HG03558 (cell line): ENCODE results near the gene TXK.
"Not testable (repeated sequence)": the region's sequence is repeated elsewhere in the genome, so short reads cannot be mapped to it uniquely, and the experiment has no call there.

Experiments
- ATAC-seq: cut with Tn5 transposase; IDR thresholded peaks from one replicate; pipeline ENCODE4 v1.9.1; 2021; ENCODE audit warnings: moderate number of reproducible peaks; ENCODE audit not compliant: unreplicated experiment; ENCODE audit errors: extremely low read depth

TXK gene

DNA sequence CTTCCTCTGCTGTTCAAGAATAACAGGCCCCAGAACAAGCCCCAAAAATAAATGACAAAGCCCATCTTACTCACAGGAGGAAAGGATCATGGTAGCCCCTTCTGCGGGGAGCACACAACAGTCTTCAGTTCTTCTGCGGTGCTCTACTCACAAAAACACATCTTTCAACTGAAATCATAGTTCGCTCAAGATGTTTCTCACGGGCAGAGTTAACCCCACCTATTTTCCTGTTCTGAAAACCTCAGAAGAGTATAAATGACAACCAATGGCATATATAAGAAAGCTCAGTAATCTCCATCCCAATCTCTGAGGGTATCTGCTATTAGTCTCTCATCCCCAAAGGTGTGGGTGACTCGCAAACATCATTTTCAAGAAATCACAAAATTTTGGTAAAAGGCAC is at the start of gene TXK:
Gene TXK, minus strand, starts transcription at position 170 of the 400 bp plus-strand sequence. Its CDS starts 80 bp downstream, at position 90.
- no peak for ATAC-seq

DNA sequence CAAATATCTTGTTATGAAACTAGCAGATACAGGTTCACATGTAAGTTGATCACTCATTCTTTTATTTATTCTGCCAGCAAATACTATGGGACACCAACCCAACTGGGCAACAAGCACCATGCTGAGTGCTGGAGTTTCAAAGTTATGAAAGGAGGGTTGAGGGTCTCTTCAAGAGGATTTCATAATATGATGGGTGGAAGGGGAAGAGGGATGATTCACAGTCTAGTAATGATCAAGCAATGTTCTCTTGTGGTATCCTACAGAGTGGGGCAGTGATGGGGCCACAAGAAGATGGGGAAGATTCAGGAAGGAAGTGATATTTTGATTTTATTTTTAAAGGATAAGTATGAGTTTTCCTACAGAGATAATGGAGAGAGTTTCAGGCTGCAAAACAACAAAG is 46.2 kb upstream of the TXK start:
- no peak for ATAC-seq

DNA sequence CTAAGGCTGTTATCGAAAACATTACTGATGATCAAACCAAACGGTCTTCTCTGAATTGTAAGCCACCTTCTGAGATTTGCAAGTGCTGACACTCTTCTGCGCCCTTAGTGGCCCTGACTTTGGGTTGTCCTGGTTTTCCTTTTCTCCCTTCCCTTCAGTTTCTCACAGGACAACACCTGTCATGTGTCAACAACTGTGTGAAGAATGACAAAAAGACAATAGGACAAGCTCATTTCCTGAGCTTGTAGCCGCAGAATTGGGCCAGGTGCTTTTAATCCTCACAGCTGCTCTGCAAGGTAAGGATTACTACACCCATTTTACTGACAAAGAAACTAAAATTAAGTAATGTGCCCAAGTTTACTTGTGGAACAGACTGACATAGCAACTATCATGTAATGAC is 44.9 kb upstream of the TXK start:
- no peak for ATAC-seq

DNA sequence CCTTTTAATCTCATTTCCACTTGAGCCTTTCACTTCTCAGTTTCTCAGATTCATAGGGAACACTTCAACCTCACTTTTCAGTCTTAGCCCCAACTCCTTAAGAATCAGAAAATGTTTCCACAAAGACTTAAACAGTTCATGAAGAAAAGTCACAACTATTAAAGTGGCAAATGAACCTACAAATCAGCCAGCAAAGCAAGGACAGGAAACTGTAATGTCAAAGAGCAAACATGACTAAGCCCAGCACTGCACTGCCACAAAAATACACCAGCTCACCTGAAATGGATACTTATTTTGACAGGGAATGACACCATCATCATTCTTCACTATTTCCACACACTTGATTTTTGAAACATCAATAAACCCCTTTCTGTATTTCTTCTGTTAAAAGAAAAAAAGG is 41.8 kb upstream of the TXK start:
- ATAC-seq = no peak

DNA sequence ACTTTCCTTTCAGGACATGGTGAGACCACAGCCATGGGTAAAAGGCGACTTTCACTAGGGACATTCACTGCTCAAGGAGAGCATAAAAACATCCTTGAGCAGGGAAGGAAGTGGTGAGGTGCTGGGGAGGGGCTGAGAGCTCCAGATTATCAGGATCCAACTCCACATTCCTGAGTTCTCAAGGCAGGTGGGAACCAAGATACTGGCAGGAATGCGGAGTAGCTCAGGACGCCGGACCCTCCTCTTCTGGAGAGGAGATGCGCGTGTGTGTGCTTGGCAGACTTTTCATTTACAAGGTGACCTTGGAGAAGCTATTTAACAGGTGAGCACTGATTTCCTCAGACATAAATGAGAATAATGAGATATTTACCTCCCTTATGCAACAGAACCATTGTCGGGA is 41.3 kb upstream of the TXK start:
- no peak for ATAC-seq

DNA sequence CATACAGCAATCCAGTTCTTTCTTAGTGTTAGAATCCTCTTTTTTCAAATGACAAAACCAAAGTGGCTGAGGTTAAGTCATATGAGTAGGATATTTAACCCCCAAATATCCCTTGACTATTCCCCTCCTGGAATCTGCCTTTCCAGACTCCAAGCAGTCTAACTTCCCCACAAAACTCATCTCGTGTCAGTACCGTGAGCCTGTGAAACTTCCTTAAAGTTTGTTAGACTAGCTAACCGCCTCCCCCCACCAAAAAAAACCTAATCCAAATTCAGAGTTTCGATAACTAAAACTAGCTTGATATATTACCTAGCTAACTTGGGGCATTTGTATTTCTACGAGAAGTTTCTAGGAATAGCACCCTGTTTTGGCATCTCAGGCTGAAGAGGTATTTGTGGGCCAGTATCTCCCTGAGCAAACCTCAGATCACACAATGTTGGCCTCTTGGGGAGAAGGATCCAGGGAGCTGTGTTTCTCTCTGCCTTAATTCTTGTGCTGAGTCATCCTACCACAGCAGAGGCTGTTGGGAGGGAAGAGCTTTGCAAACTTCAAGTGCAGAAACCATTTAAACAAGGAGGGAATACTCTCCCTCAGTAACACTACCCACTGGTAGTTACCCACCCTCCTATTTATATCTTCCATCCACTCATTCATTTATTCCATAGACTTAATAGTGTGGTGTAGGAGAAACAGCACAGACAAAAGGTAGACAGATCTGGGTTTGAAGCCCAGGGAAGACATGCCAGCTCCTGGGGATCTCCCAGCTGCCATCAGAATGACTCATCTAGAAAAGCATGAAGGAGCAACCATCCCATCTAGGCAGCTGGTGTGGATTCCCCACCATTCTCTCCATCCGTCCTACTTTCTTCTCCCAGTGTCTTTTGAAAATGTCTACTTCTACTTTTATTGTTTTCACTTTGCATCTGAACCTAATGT is 39.3 kb upstream of the TXK start:
- ATAC-seq = peak; percentile 47

DNA sequence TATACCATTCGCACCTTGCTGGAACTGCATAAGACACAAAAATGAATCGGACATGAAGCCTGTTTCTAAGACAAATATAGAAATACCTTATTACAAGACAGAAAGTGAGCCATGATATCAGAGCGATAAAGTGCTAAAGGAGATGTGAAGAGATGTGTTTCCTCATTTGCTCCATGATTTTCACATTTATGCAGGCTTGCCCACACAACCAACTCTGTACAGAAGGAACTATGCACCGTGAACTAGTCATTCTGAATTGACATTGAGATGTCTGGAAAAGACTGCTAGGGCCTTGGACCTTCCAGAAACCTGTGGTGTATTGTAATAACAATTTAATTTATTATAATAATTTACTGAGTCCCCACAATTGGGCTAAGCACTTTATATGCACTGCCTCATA is 38.6 kb upstream of the TXK start:
- no peak for ATAC-seq

DNA sequence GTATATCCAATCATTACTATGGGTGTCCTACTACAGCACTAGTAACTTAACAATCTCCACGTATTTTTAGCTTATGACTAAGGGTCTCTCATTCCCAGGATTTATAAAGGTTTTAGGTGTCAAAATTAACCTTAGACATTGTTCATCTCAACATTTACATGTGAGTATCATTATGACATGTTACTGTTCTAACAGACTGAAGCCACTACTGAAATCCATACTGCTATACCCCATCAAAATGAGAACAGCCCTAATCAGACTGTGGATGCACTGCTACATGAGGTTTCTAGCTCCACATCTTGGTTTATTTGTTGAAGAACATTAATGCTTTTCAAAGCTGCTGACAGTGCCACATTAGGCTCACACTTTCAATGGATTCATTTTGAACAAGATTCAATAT is 35.6 kb upstream of the TXK start:
- ATAC-seq = no peak

DNA sequence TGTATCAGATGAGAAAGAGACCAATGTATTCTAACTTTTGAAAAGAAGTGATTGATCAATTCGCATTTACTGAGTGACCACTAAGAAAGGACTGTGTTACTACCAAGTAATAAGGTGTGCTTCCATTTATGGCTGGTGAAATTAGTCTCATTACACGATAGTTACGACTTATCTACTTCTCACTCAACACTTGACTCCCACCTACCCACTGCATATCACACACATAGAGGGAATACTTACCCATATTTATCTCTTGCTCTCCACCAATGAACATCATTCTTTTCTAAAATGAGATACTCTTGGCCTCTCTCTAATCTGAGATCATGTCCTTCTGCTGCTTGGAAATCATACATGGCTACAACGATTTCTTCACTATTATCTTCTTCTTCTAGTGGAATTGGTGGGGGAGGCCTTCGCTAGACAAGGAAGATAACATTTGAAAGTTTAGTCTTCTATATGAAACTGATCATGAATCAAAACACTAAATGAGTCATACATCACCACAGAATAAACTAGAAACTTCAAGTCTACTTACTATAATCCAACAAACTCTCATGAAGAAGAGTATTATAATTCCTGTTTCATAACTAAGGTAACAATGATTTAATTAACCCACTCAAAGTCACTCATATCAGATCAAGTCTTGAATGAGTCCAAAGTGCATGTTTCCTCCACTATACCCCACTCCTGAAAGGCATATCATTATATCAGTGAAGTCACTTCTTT is 33.7 kb upstream of the TXK start:
- no peak for ATAC-seq

DNA sequence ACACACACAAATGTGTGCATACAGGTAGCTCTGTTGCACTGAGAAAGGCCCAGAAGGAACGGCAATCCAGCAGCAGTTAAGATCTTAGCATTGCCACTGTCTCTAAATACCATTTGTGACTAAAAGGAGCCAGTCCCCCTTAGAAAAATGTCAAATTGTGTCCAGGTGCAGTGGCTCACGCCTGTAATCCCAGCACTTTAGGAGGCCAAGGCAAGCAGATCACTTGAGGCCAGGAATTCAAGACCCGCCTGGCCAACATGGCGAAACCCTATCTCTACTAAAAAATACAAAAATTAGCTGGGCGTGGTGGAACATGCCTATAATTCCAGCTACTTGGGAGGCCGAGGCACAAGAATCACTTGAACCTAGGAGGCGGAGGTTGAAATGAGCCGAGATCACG is 30.5 kb upstream of the TXK start:
- ATAC-seq = not testable (repeated sequence)

DNA sequence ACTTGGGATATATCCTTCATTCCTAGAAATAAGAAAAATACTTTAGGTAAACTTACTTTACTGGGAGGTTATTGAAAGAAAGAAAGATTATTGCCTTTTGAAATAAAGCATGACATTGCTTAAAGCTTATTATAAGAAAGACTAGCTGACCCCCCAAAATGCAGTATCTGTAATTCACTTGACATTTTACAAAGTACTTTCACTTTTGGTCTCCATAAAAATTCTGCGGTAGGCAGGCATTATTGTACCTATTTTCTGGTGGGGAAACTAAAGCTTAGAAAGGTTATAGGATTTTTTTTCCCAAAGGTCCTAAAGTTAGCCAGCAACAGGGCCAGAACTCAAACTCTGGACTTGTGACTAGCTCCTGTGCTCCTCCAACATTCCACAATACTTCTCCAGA is 29.7 kb upstream of the TXK start:
- ATAC-seq = no peak

DNA sequence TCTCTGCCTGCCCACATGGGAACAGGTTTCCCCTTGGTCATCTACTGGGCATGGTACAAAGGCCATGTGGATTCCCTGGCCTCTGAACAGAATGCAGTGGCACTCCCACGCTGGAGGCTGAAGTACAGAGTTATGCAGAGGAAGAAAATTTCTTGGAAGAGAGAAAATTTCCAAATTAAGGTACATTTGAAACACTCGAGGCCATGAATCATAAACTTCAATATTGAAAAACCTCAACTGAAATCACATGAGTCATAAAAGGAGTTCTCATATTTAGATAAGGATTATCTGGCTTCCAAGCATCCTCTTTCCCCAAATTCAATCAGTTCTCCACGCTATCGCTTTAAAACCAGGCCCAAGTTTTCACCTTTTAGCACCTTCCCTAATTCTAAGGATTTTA is 28.1 kb upstream of the TXK start:
- ATAC-seq = no peak

DNA sequence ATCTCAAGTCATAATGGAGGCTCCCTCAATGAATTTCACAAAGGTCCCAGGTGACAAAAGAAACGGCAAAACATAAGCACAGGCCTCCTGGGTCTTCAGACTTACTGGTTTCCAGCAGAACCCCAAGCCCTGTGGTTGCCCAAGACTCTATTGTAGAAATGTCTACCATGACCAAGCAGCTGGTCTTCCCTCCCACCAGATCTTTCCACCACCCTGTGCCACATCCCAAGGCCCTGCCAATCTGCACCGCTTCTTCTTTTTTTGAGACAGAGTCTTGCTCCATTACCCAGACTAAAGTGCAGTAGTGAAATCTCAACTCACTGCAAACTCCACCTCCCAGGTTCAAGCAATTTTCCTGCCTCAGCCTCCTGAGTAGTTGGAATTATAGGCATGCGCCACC is 23.2 kb upstream of the TXK start:
- no peak for ATAC-seq

DNA sequence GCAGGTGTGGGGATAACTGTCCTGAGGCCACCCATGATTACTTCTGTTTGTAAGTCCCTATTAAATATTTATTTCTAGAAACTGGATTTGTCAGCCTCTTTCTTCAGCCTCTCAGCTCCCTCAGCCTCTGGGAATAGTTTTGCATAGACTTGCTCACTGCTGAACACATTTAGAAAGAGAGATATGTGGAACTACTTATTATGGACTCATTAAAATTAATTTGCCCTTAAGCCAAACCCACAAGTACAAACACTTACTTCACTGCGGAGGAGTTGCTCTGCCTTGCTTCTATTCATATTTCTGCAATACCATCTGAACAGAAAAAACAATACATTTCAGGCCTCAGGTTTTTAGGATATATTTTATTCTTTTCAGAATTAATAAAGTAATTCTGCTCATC is 22.4 kb upstream of the TXK start:
- ATAC-seq = no peak

DNA sequence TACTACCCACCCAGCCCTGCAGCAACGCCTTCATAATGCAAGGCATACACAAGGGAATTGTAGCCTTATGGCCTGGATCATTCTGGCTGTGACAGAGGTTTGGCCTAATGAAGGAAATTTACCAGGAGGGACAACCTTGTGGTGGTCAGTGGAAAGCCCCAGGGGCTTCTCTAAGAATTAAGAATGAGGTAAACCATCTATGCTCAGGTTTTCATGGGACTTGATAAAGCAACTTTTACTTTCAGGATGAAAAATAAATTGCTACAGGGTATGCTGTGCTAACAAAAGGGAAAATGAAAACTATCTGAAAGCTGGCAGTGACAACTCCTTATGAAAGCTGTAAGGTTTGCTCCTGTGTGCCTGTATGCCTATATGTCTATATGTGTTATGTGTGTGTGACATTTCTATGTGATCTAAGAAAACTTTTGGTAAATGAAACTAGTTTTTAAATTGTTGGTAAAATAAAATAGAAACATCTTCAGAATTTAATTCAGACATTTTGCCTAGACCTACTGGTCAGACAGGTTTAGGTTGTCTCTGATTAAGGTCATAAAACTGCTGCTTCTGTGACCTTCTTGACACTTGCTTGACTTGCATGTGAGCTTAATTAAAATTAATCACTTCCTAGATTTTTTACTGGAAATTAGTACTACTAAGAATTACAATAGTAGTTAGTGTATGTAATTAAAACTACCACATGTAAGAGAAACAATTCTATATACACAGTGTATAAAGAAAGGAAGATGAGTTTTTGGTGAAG is 19.9 kb upstream of the TXK start:
- ATAC-seq = peak; percentile 51

DNA sequence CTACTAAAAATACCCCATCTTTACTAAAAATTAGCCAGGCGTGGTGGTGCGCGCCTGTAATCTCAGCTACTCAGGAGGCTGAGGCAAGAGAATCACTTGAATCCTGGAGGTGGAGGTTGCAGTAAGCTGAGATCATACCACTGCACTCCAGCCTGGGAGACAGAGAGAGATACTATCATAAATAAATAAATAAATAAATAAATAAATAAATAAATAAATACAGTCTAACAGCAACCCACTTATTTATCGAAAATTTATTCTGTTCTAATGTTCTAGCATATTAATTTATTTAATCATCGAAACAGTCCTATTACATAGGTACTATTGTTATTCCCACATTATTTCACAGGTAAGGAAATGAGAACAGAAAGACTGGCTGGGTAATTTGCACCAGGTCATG is 18.2 kb upstream of the TXK start:
- ATAC-seq = no peak

DNA sequence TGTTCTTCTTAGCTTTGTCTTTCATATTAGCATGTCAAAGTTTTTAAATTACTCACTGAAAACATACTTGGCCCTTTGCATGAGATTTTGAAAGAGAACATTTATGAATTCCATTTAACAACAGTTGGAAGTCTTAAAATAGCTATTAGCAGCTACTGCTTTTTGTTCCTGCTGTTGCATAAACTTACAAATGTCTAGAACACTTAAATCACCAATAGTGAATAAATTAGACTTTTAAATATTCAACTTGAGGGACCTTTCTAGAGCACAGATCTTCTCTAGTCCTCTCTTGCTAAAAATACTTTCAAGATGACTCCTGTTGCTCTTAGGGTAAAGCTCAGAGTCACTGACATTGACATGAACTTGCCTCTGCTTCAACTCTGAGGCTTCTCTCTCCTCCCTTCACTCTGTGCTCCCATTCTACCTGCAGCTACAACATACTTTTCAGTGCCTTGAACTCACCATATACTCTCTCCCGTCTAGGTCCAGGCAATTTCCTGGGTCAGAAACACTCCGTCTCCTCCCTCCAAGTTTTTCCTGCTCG is 15.8 kb upstream of the TXK start:
- ATAC-seq = no peak

DNA sequence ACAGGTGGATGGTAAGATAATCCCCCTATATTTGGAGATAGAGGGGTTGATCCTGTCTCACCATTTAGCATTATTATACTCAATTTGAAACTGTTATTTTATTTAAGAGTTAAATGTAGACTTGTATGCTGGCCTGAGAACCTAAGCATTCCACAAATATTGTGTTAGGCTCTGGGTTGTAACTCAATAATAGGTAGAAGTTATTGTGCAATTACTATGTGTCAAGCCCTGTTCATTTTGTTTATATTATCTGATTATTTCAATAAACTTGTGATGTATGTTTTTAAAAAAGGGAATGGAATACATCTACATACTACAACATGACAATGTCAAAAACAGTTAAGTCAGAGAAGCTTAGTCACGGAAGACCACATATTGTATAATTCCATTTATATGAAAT is 13.6 kb upstream of the TXK start:
- ATAC-seq = no peak

DNA sequence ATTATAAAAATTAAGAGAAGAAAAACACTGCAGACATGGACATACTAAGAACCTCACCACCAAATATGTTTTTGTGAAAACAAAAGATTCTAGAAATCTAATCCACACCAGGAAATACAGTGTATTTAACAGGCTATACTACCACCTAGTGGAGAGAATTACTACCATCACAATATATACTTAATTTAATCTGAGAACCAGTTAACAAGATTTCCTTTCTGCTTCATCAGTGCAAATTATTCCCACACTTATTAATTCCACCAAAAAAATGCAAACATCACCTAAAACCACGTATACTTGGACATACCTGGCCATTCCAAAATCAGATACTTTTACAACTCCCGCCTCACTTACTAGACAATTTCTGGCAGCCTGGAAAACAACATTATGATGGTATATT is 7.0 kb upstream of the TXK start:
- no peak for ATAC-seq

DNA sequence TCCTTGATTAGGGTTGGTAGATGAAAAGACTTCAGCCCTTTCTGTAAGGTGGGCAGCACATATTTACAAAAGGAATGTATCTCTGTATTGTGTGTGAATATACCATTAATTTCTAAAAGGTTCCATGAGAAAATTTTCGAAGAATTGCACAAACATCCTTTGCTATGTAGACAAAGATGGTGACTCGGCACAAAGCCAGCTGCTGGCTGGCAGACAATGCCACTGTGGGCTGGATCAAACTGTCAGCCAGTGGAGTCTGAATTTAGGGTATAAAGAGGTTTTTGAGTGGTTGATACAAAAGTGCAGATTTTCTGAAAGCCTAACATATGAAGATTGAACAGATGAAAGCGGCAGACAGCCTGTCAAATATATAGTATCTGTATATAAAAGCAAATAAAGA is 5.6 kb upstream of the TXK start:
- no peak for ATAC-seq

DNA sequence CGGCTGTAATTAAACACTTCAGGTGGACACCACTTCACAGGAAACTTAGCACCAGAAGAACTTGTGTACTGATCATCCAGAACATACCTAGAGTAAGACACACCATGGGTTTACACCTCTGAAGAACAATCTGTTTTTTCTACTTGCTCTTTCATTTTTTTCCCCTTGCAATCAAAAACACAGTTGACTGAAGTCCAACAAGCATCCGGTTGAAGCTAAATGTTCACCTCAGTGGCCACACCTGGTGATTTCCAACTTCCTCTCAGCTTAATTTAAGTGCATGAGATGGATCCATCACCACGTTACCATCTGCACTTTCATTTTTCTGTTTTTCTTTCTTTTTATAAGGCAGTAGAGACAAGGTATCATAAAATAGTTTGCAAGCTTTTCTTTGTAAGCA is 4.9 kb upstream of the TXK start:
- peak; percentile 84 for ATAC-seq
